GM12878 (cell line): ENCODE results near the gene CFAP157. TPM values are rescaled to one million over a fixed set of nuclear protein-coding genes. Genes with fewer than 3 reads are reported as not detected.

Source experiments
- ATAC-seq: fragments of 200-7000 bp; cut with Tn5 transposase; 3 replicates; pipeline ENCODE4 v1.9.1; 2020; ENCODE audit warnings: mild to moderate bottlenecking, moderate library complexity
- BruUV-seq: library from RNA; stranded (reverse); fragments of 400-500 nt; replicated peaks from 2 replicates; lab custom pipeline; 2021; lab: Mats Ljungman, UMichigan
- CTCF ChIA-PET: fragments of 300-600 bp; sonication (Branson Sonifier 250); formaldehyde crosslinking; extraction: SDS; loops from one replicate; lab custom pipeline; 2021; ENCODE audit warnings: inconsistent platforms; lab: Yijun Ruan, JAX
- POLR2A ChIA-PET: fragments of 350-600 bp; formaldehyde crosslinking; extraction: SDS; loops from one replicate; lab custom pipeline; 2021; ENCODE audit warnings: inconsistent platforms; lab: Charles Lee
- RAD21 ChIA-PET: fragments of 300-600 bp; sonication (Branson Sonifier 250); formaldehyde crosslinking; loops from one replicate; lab custom pipeline; 2023; ENCODE audit warnings: antibody characterized with exemption; ENCODE audit not compliant: unreplicated experiment; lab: Charles Lee
- SMC1A ChIA-PET: fragments of 300-600 bp; sonication (Branson Sonifier 250); formaldehyde crosslinking; loops from one replicate; lab custom pipeline; 2023; ENCODE audit not compliant: unreplicated experiment, uncharacterized antibody; lab: Charles Lee
- DNase-seq: peaks from one replicate; pipeline ENCODE4 v3.0.0-alpha.2; 2011; ENCODE audit warnings: low read depth, low spot score
- FAIRE-seq: peaks from 3 replicates; lab custom pipeline; 2011; peaks lifted over from hg19 to GRCh38; lab: Jason Lieb, UNC
- H2AFZ ChIP-seq: 2 replicates; pipeline ENCODE4 v1.6.0; 2011; ENCODE audit warnings: low read depth, low read length, control low read depth; ENCODE audit not compliant: control insufficient read depth
- H3K27ac ChIP-seq: 2 replicates; pipeline ENCODE4 v1.5.1; 2011; ENCODE audit warnings: control low read depth; ENCODE audit not compliant: control insufficient read depth, insufficient read depth
- H3K27me3 ChIP-seq, 2 experiments: replicated peaks in 1 of 2; 2 replicates each; pipeline versions ENCODE4 v1.6.0 to v1.6.1; 2011; ENCODE audit warnings: low read length in 1 of 2; ENCODE audit not compliant: control insufficient read depth in 2 of 2, insufficient read depth in 2 of 2
- H3K36me3 ChIP-seq, 2 experiments: 2 replicates each; pipeline ENCODE4 v1.5.1; 2011; ENCODE audit warnings: low read length in 1 of 2; ENCODE audit not compliant: control insufficient read depth in 2 of 2, insufficient read depth in 2 of 2
- H3K4me1 ChIP-seq: 2 replicates; pipeline ENCODE4 v1.6.1; 2011; ENCODE audit warnings: mild to moderate bottlenecking, low read length, moderate library complexity, mixed read lengths; ENCODE audit not compliant: control insufficient read depth, insufficient read depth
- H3K4me2 ChIP-seq: 2 replicates; pipeline ENCODE4 v1.6.0; 2011; ENCODE audit warnings: control low read depth; ENCODE audit not compliant: control insufficient read depth, insufficient read depth
- H3K4me3 ChIP-seq: fragments of 200-600 bp; sonication (generic); 2 replicates; pipeline ENCODE4 v1.5.1; 2016
- H3K79me2 ChIP-seq: 2 replicates; pipeline ENCODE4 v1.6.0; 2011; ENCODE audit warnings: low read length; ENCODE audit not compliant: control insufficient read depth, insufficient read depth
- H3K9ac ChIP-seq: 2 replicates; pipeline ENCODE4 v1.8.0; 2011; ENCODE audit warnings: low read length, control low read depth, mixed read lengths; ENCODE audit not compliant: control insufficient read depth, insufficient read depth
- H3K9me3 ChIP-seq: replicated peaks from 3 replicates; pipeline ENCODE4 v1.5.1; 2011; ENCODE audit warnings: mild to moderate bottlenecking, low read length; ENCODE audit not compliant: control insufficient read depth, insufficient read depth
- H4K20me1 ChIP-seq: 2 replicates; pipeline ENCODE4 v1.6.0; 2011; ENCODE audit not compliant: control insufficient read depth, insufficient read depth
- ASH2L ChIP-seq: fragments of 300-600, 200-600 bp; sonication (generic); IDR thresholded peaks from 2 replicates; pipeline ENCODE4 v1.6.1; 2017; ENCODE audit warnings: low read depth, mild to moderate bottlenecking, borderline replicate concordance
- ATF2 ChIP-seq: IDR thresholded peaks from 2 replicates; pipeline ENCODE4 v1.6.1; 2012; ENCODE audit warnings: low read length, inconsistent platforms
- ATF7 ChIP-seq: fragments of 450-650 bp; IDR thresholded peaks from 2 replicates; pipeline ENCODE4 v1.6.1; 2016; ENCODE audit warnings: low read depth, mild to moderate bottlenecking
- BACH1 ChIP-seq: fragments of 450-650 bp; IDR thresholded peaks from 2 replicates; pipeline ENCODE4 v1.6.1; 2017; ENCODE audit warnings: mild to moderate bottlenecking, borderline replicate concordance
- CBX5 ChIP-seq: sonication (generic); IDR thresholded peaks from 2 replicates; pipeline ENCODE4 v1.6.1; 2016; ENCODE audit warnings: low read depth, moderate library complexity, mild to moderate bottlenecking, inconsistent platforms
- FOXM1 ChIP-seq: IDR thresholded peaks from 2 replicates; pipeline ENCODE4 v1.6.1; 2012; ENCODE audit warnings: low read depth, mild to moderate bottlenecking, inconsistent platforms, low read length, moderate library complexity
- GATAD2B ChIP-seq: fragments of 450-650 bp; conservative IDR thresholded peaks from 2 replicates; pipeline ENCODE4 v1.6.1; 2017; ENCODE audit warnings: low read depth, mild to moderate bottlenecking, moderate library complexity
- HDAC2 ChIP-seq: fragments of 200-600 bp; sonication (generic); IDR thresholded peaks from 2 replicates; pipeline ENCODE4 v1.6.1; 2017
- MTA2 ChIP-seq: fragments of 450-650 bp; IDR thresholded peaks from 2 replicates; pipeline ENCODE4 v1.6.1; 2016; ENCODE audit warnings: low read depth, mild to moderate bottlenecking, moderate library complexity
- SP1 ChIP-seq: IDR thresholded peaks from one replicate; pipeline ENCODE4 v1.6.1; 2011; ENCODE audit warnings: low read depth, low read length
- SUZ12 ChIP-seq: fragments of 200-600 bp; sonication (generic); IDR thresholded peaks from one replicate; pipeline ENCODE4 v1.6.1; 2018; ENCODE audit warnings: antibody characterized with exemption, mild to moderate bottlenecking; ENCODE audit not compliant: unreplicated experiment
- TARDBP ChIP-seq: IDR thresholded peaks from 2 replicates; pipeline ENCODE4 v1.6.1; 2016; ENCODE audit warnings: borderline replicate concordance
- TCF12 ChIP-seq: IDR thresholded peaks from 2 replicates; pipeline ENCODE4 v1.6.1; 2011; ENCODE audit warnings: low read depth, mild to moderate bottlenecking, low read length
- WGBS: methylation state at CpG from one replicate; pipeline ENCODE4 v1.1.6; 2016; ENCODE audit warnings: low lambda C conversion rate; ENCODE audit not compliant: insufficient replicate concordance, insufficient coverage; ENCODE audit errors: missing lambda C conversion rate; 5-methylcytosine and 5-hydroxymethylcytosine counted together
- in situ Hi-C: fragments of 300-500 bp; cut with MboI; formaldehyde crosslinking; loops from 9 replicates; pipeline ENCODE4 v1.14.3; 2018; ENCODE audit warnings: mixed read lengths
- intact Hi-C: fragments of 100-400 bp; cut with micrococcal nuclease; formaldehyde crosslinking; loops from one replicate; pipeline ENCODE4 v1.14.2; 2022; ENCODE audit not compliant: unreplicated experiment
- polyA plus RNA-seq, 11 experiments: library from polyadenylated mRNA; depleted of rRNA in 4 of 11; unstranded in 6 of 11; stranded (reverse) in 5 of 11; fragments of >200 nt; fragmentation: Nextera tagmentation in 4 of 11; fragmentation: Illumina TruSeq in 1 of 11; extraction: Ambion mirVana in 4 of 11; extraction: Trizol in 1 of 11; gene quantifications; 1 replicate in 1 of 11; 2 replicates in 10 of 11; pipeline versions ENCODE4 v1.2.1 to v1.2.3, GENCODE V29; 2011 to 2016; ENCODE audit warnings: inconsistent platforms in 2 of 11, missing spikeins in 2 of 11, low read depth in 1 of 11
- total RNA-seq, 4 experiments: library from RNA; depleted of rRNA in 3 of 4; stranded (reverse); fragments of >200 nt in 3 of 4; fragmentation: Illumina TruSeq in 1 of 4; extraction: Trizol in 1 of 4; gene quantifications; 2 replicates each; pipeline versions ENCODE4 v1.2.1 to v1.2.3, GENCODE V29; 2013 to 2021
- TF ChIP-seq, protein P1 (sequence below): fragments of 450-650 bp; IDR thresholded peaks from 2 replicates; pipeline ENCODE4 v1.6.1; 2017; ENCODE audit warnings: low read depth, mild to moderate bottlenecking, moderate library complexity

The CFAP157 gene
- total and polyA plus RNA-seq, 10 of the 15 experiments (the other 5 are each of a cell fraction or from before 2014, with no cell fraction given), result 0.08 to 0.72 TPM; not detected in 8

DNA sequence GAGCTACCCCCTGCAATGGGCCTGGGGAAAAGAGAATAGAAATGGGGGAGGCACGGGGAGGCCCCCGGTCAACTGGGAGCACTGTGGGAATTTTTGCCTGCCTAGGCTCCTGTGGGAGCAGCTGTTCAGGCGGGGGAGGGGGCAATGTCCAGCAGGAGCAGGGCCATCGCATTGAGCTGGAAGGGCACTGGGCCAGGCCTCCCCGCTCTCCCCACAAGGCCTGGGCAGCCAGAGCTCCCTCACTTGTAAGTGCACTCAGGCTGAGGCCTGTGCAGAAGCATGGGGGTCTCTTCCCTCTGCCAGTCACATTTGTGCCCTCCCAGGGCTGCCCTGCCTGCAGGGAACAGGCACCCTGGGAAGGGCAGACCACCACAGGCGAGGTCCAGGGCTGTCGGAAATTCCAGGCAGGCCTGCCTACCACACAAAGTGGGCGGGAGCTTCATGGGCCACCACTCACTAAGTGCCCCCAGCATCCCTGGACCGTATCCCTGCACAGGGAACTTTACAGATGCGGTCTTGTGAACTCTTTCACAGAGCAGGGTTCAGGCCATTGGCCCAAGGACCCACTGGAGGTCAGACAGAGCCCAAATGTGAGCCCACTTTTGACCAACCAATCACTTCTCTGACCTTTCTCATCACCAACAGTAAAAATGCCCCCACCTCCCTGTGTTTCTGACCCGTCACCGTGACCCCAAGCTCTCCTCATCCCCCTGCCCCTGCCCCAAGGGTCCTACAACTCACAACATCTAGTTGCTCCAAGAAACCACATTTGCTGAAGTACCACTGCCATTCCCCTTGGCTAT, 1.0 kb upstream of the CFAP157 start:
- Histone ChIP-seq H4K20me1 (no peaks in the 10 kb centered on the region), H2AFZ (no peak overlapping the region), H3K79me2 (no peaks in the 10 kb centered on the region), H3K4me3 (no peak overlapping the region), H3K9me3 (no peaks in the 10 kb centered on the region; the same call in 2 of the 3 replicates), H3K27me3 (peaks cover 0 to 2% of the 10 kb centered on the region in 2 experiments; a peak in 2 of 4 replicates), H3K4me2 (no peak overlapping the region), H3K36me3 (no peaks in the 10 kb centered on the region), H3K27ac (no peak overlapping the region), H3K4me1 (no peaks in the 10 kb centered on the region), H3K9ac (no peak overlapping the region)
- ChIA-PET CTCF (interaction anchor here (0.5 to 2.6 kb wide), 2 partner anchors 10 to 30 kb away, joined by 3 to 6 read pairs; partner anchors contain the start of genes PTRH1 and TTC16), RAD21 (no interaction called here), SMC1A (interaction anchor here (1.4 kb wide), 1 partner anchor 9 kb away, joined by 3 read pairs; no protein-coding TSS in a partner anchor), POLR2A (interaction anchor here (1.3 kb wide), 1 partner anchor 82 kb away, joined by 3 read pairs; no protein-coding TSS in a partner anchor)
- BruUV-seq, result no TSS peak
- TF ChIP-seq SP1 (no peak), BACH1 (no peak), MTA2 (no peak), GATAD2B (no peak), ASH2L (no peak), ATF2 (no peak), HDAC2 (no peak), CBX5 (no peak), FOXM1 (no peak), TCF12 (no peak), ATF7 (no peak), TARDBP (no peak), SUZ12 (no peak)
- TF ChIP-seq, protein P1, sequence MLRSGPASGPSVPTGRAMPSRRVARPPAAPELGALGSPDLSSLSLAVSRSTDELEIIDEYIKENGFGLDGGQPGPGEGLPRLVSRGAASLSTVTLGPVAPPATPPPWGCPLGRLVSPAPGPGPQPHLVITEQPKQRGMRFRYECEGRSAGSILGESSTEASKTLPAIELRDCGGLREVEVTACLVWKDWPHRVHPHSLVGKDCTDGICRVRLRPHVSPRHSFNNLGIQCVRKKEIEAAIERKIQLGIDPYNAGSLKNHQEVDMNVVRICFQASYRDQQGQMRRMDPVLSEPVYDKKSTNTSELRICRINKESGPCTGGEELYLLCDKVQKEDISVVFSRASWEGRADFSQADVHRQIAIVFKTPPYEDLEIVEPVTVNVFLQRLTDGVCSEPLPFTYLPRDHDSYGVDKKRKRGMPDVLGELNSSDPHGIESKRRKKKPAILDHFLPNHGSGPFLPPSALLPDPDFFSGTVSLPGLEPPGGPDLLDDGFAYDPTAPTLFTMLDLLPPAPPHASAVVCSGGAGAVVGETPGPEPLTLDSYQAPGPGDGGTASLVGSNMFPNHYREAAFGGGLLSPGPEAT, result no peak
- no peak for ATAC-seq
- FAIRE-seq, result no peak
- intact Hi-C loops, result no loop called here
- DNase-seq, result no peak
- in situ Hi-C loops, result no loop called here
- WGBS, result 41% methylated on average over 12 of the region's 12 CpGs
